ENCODE measurements around the gene GALNT9. TPM values are rescaled to one million over a fixed set of nuclear protein-coding genes. Genes with fewer than 3 reads are reported as not detected.

The GALNT9 gene
- total RNA-seq, 2 donors from 2014 or later: 0.14 to 1.0 TPM

DNA sequence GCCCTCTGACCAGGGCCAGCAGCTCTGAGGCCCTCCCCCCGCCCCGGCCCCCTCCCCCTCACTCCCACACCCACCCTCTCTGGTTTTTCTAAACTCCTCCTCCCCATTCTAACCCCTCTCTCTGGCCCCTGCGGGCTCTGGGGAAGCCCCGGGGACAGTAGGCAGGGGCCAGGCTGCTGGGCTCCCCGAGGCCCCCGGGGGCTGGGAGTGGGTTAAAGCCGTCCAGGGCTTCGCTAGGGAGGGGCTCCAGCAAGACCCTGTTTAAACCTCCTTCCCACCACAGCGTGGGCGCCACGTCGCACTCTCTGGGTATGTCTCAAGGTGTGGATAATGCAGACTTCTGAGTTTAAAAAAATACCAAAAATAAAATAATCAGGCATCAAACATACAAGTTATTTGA, 51.4 kb downstream of the GALNT9 start:
- TF ChIP-seq, protein P1, sequence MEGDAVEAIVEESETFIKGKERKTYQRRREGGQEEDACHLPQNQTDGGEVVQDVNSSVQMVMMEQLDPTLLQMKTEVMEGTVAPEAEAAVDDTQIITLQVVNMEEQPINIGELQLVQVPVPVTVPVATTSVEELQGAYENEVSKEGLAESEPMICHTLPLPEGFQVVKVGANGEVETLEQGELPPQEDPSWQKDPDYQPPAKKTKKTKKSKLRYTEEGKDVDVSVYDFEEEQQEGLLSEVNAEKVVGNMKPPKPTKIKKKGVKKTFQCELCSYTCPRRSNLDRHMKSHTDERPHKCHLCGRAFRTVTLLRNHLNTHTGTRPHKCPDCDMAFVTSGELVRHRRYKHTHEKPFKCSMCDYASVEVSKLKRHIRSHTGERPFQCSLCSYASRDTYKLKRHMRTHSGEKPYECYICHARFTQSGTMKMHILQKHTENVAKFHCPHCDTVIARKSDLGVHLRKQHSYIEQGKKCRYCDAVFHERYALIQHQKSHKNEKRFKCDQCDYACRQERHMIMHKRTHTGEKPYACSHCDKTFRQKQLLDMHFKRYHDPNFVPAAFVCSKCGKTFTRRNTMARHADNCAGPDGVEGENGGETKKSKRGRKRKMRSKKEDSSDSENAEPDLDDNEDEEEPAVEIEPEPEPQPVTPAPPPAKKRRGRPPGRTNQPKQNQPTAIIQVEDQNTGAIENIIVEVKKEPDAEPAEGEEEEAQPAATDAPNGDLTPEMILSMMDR (IDR thresholded peaks at IDR 0.05): no peak
- no peak for TF ChIP-seq POLR2AphosphoS5 (IDR thresholded peaks at IDR 0.05)
- no peak for TF ChIP-seq POLR2A (IDR thresholded peaks at IDR 0.05)

DNA sequence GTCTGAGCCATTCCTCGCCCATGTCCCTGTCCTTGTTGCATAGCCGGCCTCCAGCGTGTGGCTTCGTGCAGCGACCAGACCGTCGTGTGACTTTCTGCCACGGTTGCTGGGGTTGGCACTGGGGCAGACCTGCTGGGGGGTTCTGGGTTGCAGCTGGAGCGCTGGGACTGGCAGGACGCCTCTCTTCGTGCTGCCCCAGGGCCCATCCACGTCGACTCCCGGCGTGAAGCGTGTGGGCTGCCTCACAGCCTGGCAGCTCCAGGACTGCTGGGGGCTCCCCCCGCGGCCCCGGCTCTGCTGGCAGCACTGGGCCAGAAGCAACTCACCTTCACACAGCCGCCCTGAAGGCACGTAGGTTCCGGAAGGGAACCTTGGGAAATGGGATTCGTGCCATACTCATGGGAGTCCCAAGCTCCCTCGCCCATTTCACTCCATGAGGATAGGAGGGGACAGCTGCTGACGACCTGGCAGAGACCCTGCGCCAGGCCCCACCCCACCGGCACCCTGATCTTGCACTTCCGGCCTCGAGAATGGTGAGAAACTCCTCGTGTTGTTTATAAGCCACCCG, 51.9 kb downstream of the GALNT9 start:
- no peaks in the 10 kb centered on the region for H3K4me1 ChIP-seq (replicated peaks)
- no peaks in the 10 kb centered on the region for H3K9me3 ChIP-seq
- 14% methylated on average over 26 of the region's 31 CpGs for WGBS
- H3K27me3 ChIP-seq (replicated peaks; ENCODE audit: insufficient read depth): peaks cover 3% of the 10 kb centered on the region
- H3K4me3 ChIP-seq: no peak overlapping the region
- H3K27ac ChIP-seq: no peak overlapping the region
- H3K36me3 ChIP-seq: no peaks in the 10 kb centered on the region
- DNase-seq (ENCODE audit: low spot score): peak; percentile 17
- intact Hi-C loops (cut with DNase I): no loop called here
- TF ChIP-seq POLR2A (IDR thresholded peaks at IDR 0.05) (no peak), POLR2AphosphoS5 (IDR thresholded peaks at IDR 0.05) (no peak)
- TF ChIP-seq, protein P1 (IDR thresholded peaks at IDR 0.05): no peak

More for the DNA sequence above, 51.4 kb downstream of the GALNT9 start:
- H3K4me3 ChIP-seq: no peak overlapping the region
- WGBS: 33% methylated on average over 12 of the region's 12 CpGs
- no peaks in the 10 kb centered on the region for H3K4me1 ChIP-seq (replicated peaks)
- H3K9me3 ChIP-seq: no peaks in the 10 kb centered on the region
- H3K27ac ChIP-seq: no peak overlapping the region
- intact Hi-C loops (cut with DNase I): no loop called here
- DNase-seq (ENCODE audit: low spot score): no peak
- peaks cover 3% of the 10 kb centered on the region for H3K27me3 ChIP-seq (replicated peaks; ENCODE audit: insufficient read depth)
- H3K36me3 ChIP-seq: no peaks in the 10 kb centered on the region

DNA sequence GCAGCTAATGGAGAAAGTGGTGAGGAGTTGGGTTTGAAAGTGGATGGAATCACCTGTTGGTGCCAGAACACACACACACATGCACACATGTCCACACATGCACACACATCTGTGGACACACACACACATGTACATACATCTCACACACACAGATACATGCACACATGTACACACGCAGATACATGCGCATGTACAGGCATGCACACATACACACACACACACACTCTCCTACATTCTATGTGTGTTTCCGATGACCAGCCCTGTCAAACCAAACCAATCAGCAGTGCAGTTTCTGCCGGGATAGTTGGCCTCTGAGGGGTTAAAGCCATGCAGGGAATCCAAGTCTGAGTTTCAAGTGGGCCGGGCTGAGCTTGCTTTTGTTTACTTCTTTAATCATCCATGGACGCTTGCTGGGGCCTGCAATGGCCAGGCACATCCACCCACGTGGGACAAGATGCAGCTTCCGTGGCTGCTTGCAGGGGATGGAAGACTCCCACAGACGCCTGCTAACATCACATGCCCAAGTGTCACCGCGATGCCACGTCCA, 52.5 kb downstream of the GALNT9 start:
- Histone ChIP-seq H3K27me3 (replicated peaks; ENCODE audit: insufficient read depth) (peaks cover 3% of the 10 kb centered on the region), H3K36me3 (no peaks in the 10 kb centered on the region), H3K4me3 (no peak overlapping the region), H3K9me3 (no peaks in the 10 kb centered on the region), H3K4me1 (replicated peaks) (no peaks in the 10 kb centered on the region), H3K27ac (no peak overlapping the region)
- DNase-seq (ENCODE audit: low spot score): no peak
- TF ChIP-seq POLR2AphosphoS5 (IDR thresholded peaks at IDR 0.05) (no peak), POLR2A (IDR thresholded peaks at IDR 0.05) (no peak)
- TF ChIP-seq, protein P1 (IDR thresholded peaks at IDR 0.05): no peak
- 28% methylated on average over 12 of the region's 12 CpGs for WGBS
- intact Hi-C loops (cut with DNase I): no loop called here

DNA sequence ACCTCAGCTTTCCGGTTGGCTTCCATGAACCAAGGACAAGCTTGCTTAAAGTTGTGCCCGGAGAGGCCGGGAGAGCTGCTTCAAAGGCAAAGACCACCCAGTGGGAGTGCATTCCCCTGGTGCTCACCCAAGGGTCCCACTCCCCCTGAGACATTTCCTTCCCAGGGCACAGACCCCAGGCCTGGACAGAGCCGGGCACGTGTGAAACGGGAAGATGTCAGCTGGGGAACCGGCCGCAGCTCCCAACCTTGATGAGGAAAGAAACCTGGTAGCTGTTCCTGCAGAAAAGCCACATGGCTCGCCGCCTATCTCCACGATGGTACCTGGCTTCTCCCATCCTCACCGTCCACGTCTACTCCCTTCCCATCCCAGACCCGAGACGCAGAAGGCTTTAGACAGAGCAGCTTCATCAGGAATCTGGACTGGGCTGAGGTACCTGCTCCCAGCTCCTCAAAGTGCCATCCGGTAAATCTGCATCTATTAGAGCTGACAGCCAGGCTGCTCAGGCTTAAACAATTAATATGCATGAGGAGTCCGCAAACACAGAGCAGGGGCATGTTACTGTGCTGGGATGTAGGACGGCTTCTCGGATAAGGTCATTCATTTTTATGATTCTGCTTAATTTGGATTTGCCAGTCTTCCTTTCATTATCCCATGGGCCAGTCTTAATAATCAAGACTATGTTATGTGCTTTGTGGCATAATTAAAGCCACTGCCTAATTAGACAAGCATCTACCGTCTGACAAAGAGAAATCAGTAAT, 53.1 kb downstream of the GALNT9 start:
- Histone ChIP-seq H3K4me1 (replicated peaks) (no peaks in the 10 kb centered on the region), H3K36me3 (no peaks in the 10 kb centered on the region), H3K9me3 (no peaks in the 10 kb centered on the region), H3K27me3 (replicated peaks; ENCODE audit: insufficient read depth) (peaks cover under 1% of the 10 kb centered on the region), H3K4me3 (no peak overlapping the region), H3K27ac (no peak overlapping the region)
- 86% methylated on average over 20 of the region's 20 CpGs for WGBS
- TF ChIP-seq POLR2AphosphoS5 (IDR thresholded peaks at IDR 0.05): no peak
- no peak for TF ChIP-seq POLR2A (IDR thresholded peaks at IDR 0.05)
- TF ChIP-seq, protein P1 (IDR thresholded peaks at IDR 0.05): no peak
- no peak for DNase-seq (ENCODE audit: low spot score)
- intact Hi-C loops (cut with DNase I): no loop called here

Measured in prostate gland (tissue), 2 donors.